Thymus (tissue), 11 donors: ENCODE data around the gene SEC14L3. TPM values are rescaled to one million over a fixed set of nuclear protein-coding genes. Genes with fewer than 3 reads are reported as not detected.
A peak's percentile ranks its signal among the peaks of the same experiment; 100 is the strongest.

Experiments
- DNase-seq, 9 donors: peaks; one replicate each; pipeline ENCODE4 v3.0.0-alpha.2; 2013; ENCODE audit warnings: low spot score in 9 of 9, low read depth in 6 of 9, missing footprints in 1 of 9
- H3K27ac ChIP-seq, 2 donors: one replicate each; pipeline ENCODE4 v1.5.1; 2013; ENCODE audit warnings: control low read depth in 1 of 2, low read depth in 1 of 2, low read length in 1 of 2, mild to moderate bottlenecking in 1 of 2, moderate library complexity in 1 of 2
- H3K27me3 ChIP-seq, 2 donors: one replicate each; pipeline ENCODE4 v1.5.1; 2013; ENCODE audit warnings: low read length in 1 of 2; ENCODE audit not compliant: control insufficient read depth in 2 of 2, insufficient read depth in 1 of 2
- H3K36me3 ChIP-seq, 2 donors: one replicate each; pipeline ENCODE4 v1.5.1; 2013; ENCODE audit warnings: low read length in 1 of 2, mild to moderate bottlenecking in 1 of 2, moderate library complexity in 1 of 2; ENCODE audit not compliant: control insufficient read depth in 2 of 2, insufficient read depth in 2 of 2
- H3K4me1 ChIP-seq, 2 donors: one replicate each; pipeline ENCODE4 v1.5.1; 2013; ENCODE audit warnings: low read length in 2 of 2; ENCODE audit not compliant: control insufficient read depth in 2 of 2, insufficient read depth in 2 of 2
- H3K4me3 ChIP-seq, 2 donors: one replicate each; pipeline ENCODE4 v1.5.1; 2013; ENCODE audit warnings: low read length in 2 of 2, control low read depth in 1 of 2, mild to moderate bottlenecking in 1 of 2
- H3K9me3 ChIP-seq, 2 donors: one replicate each; pipeline ENCODE4 v1.5.1; 2013; ENCODE audit warnings: low read length in 1 of 2, mild to moderate bottlenecking in 1 of 2; ENCODE audit not compliant: control insufficient read depth in 2 of 2, insufficient read depth in 1 of 2
- WGBS: extraction: QIAGEN DNeasy Blood & Tissue Kit; methylation state at CpG from one replicate; pipeline ENCODE4 v1.1.7; 2013; 5-methylcytosine and 5-hydroxymethylcytosine counted together
- polyA plus RNA-seq: library from polyadenylated mRNA; stranded (reverse); fragments of 200-250 nt; gene quantifications from one replicate; pipeline ENCODE4 v1.2.3, GENCODE V29; 2013
- total RNA-seq: library from RNA; stranded (reverse); fragments of 120-200 nt; gene quantifications from one replicate; pipeline ENCODE4 v1.2.4, GENCODE V29; 2013
- donor health status: healthy.

SEC14L3 gene
- total and polyA plus RNA-seq, 2 donors, result 0.05 to 0.07 TPM

DNA sequence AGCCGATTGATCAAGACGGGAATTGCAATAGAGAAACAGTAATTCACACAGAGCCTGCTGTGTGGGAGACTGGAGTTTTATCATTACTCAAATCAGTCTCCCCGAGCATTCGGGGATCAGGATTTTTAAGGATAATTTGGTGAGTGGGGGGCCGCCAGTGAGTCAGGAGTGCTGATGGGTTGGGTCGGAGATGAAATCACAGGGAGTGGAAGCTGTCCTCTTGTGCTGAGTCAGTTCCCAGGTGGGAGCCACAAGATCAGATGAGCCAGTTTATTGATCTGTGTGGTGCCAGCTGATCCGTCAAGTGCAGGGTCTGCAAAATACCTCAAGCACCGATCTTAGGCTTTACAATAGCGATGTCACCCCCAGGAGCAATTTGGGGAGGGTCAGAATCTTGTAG, 30.7 kb downstream of the SEC14L3 start:
- Histone ChIP-seq H3K4me1 (no peaks in the 10 kb centered on the region), H3K27me3 (peaks cover 0 to 6% of the 10 kb centered on the region in 2 donors), H3K27ac (no peak overlapping the region), H3K36me3 (no peaks in the 10 kb centered on the region), H3K9me3 (peaks cover 0 to 5% of the 10 kb centered on the region in 2 donors), H3K4me3 (no peak overlapping the region)
- DNase-seq, result no peak
- 88% methylated on average over 9 of the region's 9 CpGs for WGBS

DNA sequence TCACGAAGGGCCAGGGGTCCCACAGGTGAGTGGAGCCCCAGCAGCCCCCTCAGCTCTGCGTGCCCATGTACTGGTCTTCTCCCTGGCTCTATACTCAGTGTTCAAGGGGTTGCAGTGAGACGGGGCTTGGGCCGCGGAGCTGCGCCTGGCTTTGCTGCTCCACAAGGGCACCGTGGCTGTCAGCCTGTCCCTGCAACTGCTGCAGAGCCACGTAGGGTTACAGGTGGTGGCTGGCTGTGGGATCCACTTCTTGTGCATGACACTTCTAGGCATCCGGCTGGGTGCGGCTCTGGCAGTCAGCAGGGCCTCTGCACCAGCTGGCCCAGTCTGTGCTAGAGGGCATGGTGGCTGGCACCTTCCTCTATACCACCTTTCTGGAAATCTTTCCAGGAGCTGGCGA, 32.0 kb downstream of the SEC14L3 start:
- Histone ChIP-seq H3K27ac (no peak overlapping the region), H3K36me3 (no peaks in the 10 kb centered on the region), H3K4me3 (no peak overlapping the region), H3K4me1 (peaks cover 0 to 5% of the 10 kb centered on the region in 2 donors), H3K9me3 (peaks cover 0 to 16% of the 10 kb centered on the region in 2 donors), H3K27me3 (peaks cover 0 to 5% of the 10 kb centered on the region in 2 donors)
- 93% methylated on average over 11 of the region's 11 CpGs for WGBS
- DNase-seq, result no peak

DNA sequence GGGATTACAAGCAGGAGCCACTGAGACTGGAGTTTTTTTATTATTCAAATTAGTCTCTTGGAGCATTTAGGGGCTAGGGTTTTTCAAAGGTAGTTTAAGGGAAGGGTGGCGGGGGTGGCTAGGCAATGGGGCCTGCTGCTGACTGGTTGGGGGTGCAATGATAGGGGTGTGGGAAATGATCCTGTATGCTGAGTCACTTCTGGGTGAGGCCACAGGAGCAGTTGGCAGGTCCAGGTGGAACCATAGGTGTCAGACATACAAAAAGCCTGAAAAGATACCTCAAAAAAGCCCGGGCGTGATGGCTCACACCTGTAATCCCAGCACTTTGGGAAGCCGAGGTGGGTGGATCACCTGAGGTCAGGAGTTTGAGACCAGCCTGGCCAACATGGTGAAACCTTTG, 32.6 kb downstream of the SEC14L3 start:
- 96% methylated on average over 4 of the region's 4 CpGs for WGBS
- DNase-seq, result no peak
- Histone ChIP-seq H3K27me3 (peaks cover 0 to 5% of the 10 kb centered on the region in 2 donors), H3K36me3 (no peaks in the 10 kb centered on the region), H3K4me1 (peaks cover 0 to 5% of the 10 kb centered on the region in 2 donors), H3K9me3 (peaks cover 0 to 16% of the 10 kb centered on the region in 2 donors), H3K4me3 (no peak overlapping the region), H3K27ac (no peak overlapping the region)

DNA sequence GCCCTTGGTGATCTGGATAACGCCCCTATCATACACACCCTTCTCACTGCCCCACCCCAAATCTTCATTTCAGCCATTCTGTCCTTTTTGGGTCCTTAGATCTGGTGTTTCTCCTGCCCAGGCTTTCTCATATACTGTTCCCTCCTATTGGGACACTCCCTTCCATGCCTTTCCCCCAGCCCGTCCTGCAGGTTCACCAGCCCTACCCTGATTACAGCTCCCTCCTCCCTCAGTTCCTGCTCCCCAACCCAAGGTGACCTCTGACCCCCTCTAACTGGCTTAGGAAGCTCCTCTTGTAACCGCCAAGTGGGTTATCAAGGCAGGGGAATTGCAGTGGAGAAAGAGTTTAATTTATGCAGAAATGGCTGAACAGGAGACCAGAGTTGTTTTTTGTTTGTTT, 33.3 kb downstream of the SEC14L3 start:
- H3K4me1 ChIP-seq, result peaks cover 0 to 5% of the 10 kb centered on the region in 2 donors
- peaks cover 0 to 5% of the 10 kb centered on the region in 2 donors for H3K27me3 ChIP-seq
- no peaks in the 10 kb centered on the region for H3K36me3 ChIP-seq
- DNase-seq, result no peak
- H3K4me3 ChIP-seq, result no peak overlapping the region
- H3K9me3 ChIP-seq, result peaks cover 0 to 16% of the 10 kb centered on the region in 2 donors
- H3K27ac ChIP-seq, result no peak overlapping the region
- WGBS, result 85% methylated on average over 3 of the region's 3 CpGs

DNA sequence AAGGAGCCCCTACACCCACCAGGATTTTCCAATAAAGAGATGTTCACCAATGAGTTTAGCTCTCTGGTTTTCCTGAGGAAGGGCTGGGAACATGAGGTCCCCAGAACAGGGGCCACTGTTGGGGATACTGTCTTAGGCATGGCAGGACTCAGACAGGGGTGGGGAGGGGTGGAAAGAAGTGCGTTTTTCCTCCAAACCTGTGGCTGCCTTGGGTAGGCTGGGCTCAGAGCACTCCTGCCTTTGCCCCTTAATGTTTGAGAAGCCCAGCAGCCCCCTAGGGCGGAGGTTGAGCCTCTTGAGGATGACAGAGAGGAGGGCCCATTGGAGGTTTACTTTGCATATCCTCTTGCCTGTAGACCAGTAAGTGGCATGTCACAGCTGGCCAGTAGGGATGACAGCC, 35.6 kb downstream of the SEC14L3 start:
- WGBS, result 96% methylated on average over 2 of the region's 2 CpGs
- Histone ChIP-seq H3K9me3 (peaks cover 0 to 16% of the 10 kb centered on the region in 2 donors), H3K27me3 (peaks cover 0 to 5% of the 10 kb centered on the region in 2 donors), H3K4me1 (peaks cover 0 to 5% of the 10 kb centered on the region in 2 donors), H3K27ac (peak overlapping the region; percentile 76 to 89), H3K36me3 (no peaks in the 10 kb centered on the region), H3K4me3 (no peak overlapping the region)
- DNase-seq, result no peak

DNA sequence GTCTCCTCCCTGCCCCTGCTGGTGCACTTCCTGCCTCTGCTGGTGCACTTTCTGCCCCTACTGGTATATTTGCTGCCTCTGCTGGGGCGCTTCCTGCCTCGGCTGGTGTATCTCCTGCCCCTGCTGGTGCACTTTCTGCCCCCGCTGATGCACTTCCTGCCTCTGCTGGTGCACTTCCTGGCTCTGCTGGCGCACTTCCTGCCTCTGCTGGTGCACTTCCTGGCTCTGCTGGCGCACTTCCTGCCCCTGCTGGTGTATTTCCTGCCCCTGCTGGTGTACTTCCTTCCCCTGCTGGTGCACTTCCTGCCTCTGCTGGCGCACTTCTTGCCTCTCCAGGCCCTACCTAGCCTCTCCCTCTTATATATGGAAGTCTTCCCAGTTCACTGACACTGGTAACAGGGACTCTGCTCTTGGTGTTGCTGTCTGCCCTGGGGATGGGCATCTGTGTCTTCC, 36.1 kb downstream of the SEC14L3 start:
- peaks cover 0 to 16% of the 10 kb centered on the region in 2 donors for H3K9me3 ChIP-seq
- H3K27me3 ChIP-seq, result peaks cover 0 to 5% of the 10 kb centered on the region in 2 donors
- WGBS, result 77% methylated on average over 6 of the region's 6 CpGs
- no peaks in the 10 kb centered on the region for H3K36me3 ChIP-seq
- H3K27ac ChIP-seq, result peak overlapping the region; percentile 76 to 89
- DNase-seq, result peak in 3 of 9 donors; percentile 38 to 60 (median 41)
- H3K4me3 ChIP-seq, result no peak overlapping the region
- H3K4me1 ChIP-seq, result peaks cover 0 to 5% of the 10 kb centered on the region in 2 donors

DNA sequence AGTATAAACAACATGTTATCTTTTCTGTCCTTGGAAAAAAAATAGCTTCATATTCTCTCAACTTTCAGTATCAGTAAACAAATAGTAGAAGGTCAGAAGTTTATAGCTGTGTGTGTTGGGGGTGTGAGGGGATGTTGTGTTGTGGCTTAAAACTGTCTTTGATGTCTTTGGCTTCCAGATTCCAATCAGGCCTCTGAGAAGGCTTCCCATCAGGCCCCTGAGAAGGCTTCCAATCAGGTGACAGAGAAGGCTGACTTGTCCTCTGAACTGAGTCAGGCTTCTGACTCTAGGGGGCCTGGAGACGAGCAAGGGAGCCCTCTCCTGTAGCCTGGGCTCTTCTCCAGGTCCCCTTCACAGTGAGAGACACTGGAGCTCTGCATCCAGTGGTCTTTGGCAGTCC, 37.0 kb downstream of the SEC14L3 start:
- DNase-seq, result no peak
- H3K27ac ChIP-seq, result peak overlapping the region in 1 of 2 donors; percentile 89

DNA sequence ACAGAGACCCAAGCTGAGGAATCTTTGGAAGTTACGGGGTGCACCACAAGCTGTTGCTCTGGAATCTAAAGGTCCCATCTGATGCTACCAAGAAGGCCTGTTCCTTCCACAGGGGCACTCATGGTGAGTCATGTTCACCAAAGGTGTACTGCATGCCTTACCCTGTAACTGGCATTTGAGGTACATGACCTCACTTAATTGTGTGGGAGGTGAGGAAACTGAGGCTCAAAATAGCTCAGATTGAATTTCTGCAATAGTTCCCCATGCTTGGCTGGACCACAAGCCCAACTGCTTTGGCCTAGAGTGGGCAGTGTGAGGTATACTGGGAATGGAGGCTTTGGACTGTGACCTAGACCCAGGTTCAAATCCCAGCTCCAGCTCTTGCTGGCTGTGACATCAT, 38.0 kb downstream of the SEC14L3 start:
- 98% methylated on average over 1 of the region's 1 CpG for WGBS
- no peaks in the 10 kb centered on the region for H3K36me3 ChIP-seq
- DNase-seq, result no peak

More for the DNA sequence above, 37.0 kb downstream of the SEC14L3 start:
- WGBS, result 74% methylated on average over 1 of the region's 1 CpG
- peaks cover 0 to 16% of the 10 kb centered on the region in 2 donors for H3K9me3 ChIP-seq
- H3K27me3 ChIP-seq, result peaks cover 0 to 3% of the 10 kb centered on the region in 2 donors
- peaks cover 0 to 5% of the 10 kb centered on the region in 2 donors for H3K4me1 ChIP-seq
- H3K4me3 ChIP-seq, result no peak overlapping the region
- H3K36me3 ChIP-seq, result no peaks in the 10 kb centered on the region

DNA sequence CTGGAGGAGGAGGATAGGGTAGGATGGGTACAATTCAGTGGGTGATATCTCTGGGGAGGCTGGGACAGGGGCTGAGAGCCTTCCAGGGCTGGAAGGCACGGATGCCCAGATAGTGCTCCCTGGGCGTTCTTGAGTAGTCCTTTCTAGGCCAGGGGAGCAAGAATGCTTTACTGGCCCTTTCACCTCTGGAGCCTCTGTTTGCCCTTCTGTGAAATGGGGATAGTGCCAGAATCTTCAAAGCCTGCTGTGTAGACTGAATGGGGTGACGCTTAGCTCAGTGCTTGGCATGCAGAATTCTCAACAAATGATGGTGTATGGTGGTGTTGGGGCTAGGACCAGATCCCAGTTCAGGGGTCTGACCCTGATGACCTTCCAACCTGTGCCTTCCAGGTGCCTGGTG, 38.6 kb downstream of the SEC14L3 start:
- Histone ChIP-seq H3K4me1 (peaks cover 0 to 5% of the 10 kb centered on the region in 2 donors), H3K9me3 (peaks cover 0 to 16% of the 10 kb centered on the region in 2 donors), H3K27me3 (peaks cover 0 to 2% of the 10 kb centered on the region in 2 donors), H3K27ac (no peak overlapping the region), H3K36me3 (peaks cover 0 to 4% of the 10 kb centered on the region in 2 donors), H3K4me3 (no peak overlapping the region)
- over 99% methylated on average over 3 of the region's 3 CpGs for WGBS
- DNase-seq, result no peak

More for the DNA sequence above, 38.0 kb downstream of the SEC14L3 start:
- Histone ChIP-seq H3K27ac (no peak overlapping the region), H3K4me3 (no peak overlapping the region), H3K4me1 (peaks cover 0 to 5% of the 10 kb centered on the region in 2 donors), H3K27me3 (peaks cover 0 to 2% of the 10 kb centered on the region in 2 donors), H3K9me3 (peaks cover 0 to 16% of the 10 kb centered on the region in 2 donors)
